ENCODE data around the gene VAV2.

Gene VAV2

DNA sequence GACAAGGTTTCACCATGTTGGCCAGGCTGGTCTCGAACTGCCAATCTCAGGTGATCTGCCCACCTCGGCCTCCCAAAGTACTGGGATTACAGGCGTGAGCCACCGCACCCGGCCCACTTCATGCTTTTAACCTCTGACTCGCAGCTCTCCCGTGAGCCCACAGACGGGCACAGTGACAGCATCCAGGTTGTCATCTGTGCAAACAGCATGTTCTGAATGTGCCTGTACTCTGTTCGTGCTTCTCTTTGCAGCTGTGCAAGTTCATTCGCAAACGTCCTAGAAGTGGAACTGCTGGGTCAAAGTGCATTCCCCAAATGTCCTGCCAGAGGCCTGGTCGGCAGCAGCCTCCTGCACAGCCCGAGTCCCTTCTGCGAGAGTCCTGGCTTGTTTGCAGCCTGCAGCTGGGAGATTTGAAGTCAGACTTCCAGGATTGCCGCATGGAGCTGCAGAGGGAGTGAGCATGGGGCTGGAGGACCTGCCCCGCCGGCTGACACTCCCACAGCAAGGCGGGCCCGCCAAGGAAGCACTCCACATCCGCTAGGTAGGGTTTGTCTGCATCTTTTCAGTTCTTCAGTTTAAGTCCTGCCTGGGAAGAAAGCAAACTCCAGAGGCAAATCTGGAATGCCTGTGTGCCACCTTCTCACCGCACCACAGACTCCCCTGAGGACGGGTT is 36.6 kb upstream of the VAV2 start:
- in situ Hi-C loops (cut with MboI; ENCODE audit: low sequenced_read_pairs) = no loop called here

DNA sequence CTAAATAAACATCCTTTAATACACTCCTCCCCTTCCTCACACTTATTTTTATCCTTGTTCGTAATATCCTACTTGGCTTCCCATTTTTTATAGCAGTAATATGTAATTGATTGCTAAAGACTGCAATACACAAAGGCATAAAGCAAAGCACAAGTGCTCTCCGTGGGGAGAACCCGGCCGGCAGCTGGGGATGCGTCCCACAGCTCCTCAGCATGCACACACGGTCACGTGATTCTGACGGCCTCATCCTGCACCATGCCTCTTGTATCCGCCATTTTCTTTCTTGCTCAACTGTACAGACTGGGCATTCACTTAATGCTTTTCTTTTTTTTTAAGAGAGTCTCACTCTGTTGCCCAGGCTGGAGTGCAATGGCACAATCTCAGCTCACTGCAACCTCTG is 36.0 kb upstream of the VAV2 start:
- in situ Hi-C loops (cut with MboI; ENCODE audit: low sequenced_read_pairs) = no loop called here

- in situ Hi-C loops (cut with MboI; ENCODE audit: low sequenced_read_pairs) = no loop called here
Measured at GRCh38 chr9:134027561-134027960, 35.4 kb upstream of the VAV2 start.

DNA sequence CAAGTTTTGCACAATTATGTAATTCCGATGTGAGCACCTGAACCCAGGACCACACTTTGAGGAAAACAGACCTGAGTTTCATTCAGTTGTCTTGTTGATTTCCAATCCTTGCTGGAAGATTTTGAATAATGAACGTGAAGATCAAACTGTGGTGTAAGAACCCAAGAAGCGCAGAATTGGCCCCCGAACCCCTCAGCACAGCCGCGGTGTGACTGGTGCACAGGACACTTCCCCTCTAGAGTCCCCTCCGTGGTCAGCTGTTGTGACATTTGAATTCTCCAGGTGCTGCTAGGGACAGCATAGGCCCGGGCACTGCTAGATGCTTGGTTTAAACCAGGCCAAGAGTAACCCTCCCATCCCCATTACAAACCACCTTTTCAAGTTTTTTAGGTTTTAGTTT is 34.9 kb upstream of the VAV2 start:
- in situ Hi-C loops (cut with MboI; ENCODE audit: low sequenced_read_pairs) = no loop called here

- in situ Hi-C loops (cut with MboI; ENCODE audit: low sequenced_read_pairs) = no loop called here
Measured at GRCh38 chr9:134026581-134026980, 34.5 kb upstream of the VAV2 start.

- in situ Hi-C loops (cut with MboI; ENCODE audit: low sequenced_read_pairs) = no loop called here
Measured at GRCh38 chr9:134025606-134026541, 33.8 kb upstream of the VAV2 start.

GRCh38 chr9:134024828-134025605 is 32.9 kb upstream of the VAV2 start, which contains the start of gene BRD3OS:
Gene BRD3OS, plus strand, starts transcription at chr9:134025481. Its CDS starts 1,267 bp downstream, at chr9:134026748.
- in situ Hi-C loops (cut with MboI; ENCODE audit: low sequenced_read_pairs) = no loop called here

DNA sequence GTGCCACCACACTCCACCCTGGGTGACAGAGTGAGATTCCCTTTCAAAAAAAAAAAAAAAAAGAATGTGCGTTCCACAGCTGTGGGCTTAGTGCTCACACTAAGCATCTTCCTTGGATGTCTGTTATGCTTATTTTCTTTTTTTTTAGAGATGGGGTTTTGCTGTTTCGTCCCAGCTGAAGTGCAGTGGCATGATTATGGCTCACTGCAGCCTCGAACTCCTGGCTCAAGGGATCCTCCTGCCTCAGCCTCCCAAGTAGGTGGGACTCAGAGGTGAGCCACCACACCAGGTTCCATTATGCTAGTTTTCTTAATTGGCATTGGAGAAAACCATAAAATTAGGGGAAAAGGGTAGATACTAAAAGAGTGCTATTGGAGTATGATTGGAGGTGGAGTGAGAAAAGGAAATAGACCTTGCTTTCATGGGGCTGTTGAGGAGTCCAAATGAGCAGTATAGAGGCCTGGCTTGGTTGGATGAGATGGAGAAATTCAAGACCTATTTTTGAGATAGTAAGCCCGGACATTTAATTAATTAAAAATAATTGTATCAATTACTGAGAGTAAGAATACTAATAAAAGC is 32.2 kb upstream of the VAV2 start:
- in situ Hi-C loops (cut with MboI; ENCODE audit: low sequenced_read_pairs) = no loop called here

- in situ Hi-C loops (cut with MboI; ENCODE audit: low sequenced_read_pairs) = no loop called here
Measured at GRCh38 chr9:134014946-134015345, 22.8 kb upstream of the VAV2 start.

DNA sequence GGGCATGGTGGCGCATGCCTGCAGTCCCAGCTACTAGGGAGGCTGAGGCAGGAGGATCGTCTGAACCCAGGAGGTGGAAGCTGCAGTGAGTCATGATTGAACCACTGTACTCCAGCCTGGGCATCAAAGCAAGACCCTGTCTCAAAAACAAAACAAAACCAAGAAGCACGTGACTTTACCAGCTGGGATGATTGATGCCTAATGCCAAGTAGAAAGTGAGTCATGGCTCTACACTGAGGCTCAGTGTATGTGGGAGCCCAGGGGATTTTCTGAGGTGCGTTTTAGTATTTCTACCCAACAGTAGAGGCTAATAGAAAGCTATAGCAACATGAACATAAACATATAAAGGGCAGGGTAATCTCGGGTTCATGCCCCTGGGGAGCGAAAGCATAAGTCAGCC is 19.3 kb upstream of the VAV2 start:
- in situ Hi-C loops (cut with MboI; ENCODE audit: low sequenced_read_pairs) = no loop called here

GRCh38 chr9:134010310-134011173 is 18.4 kb upstream of the VAV2 start:
- in situ Hi-C loops (cut with MboI; ENCODE audit: low sequenced_read_pairs) = no loop called here

GRCh38 chr9:134007571-134007970 is 15.4 kb upstream of the VAV2 start:
- in situ Hi-C loops (cut with MboI; ENCODE audit: low sequenced_read_pairs) = no loop called here

GRCh38 chr9:134007150-134007549 is 15.0 kb upstream of the VAV2 start:
- in situ Hi-C loops (cut with MboI; ENCODE audit: low sequenced_read_pairs) = no loop called here

GRCh38 chr9:134005381-134005780 is 13.3 kb upstream of the VAV2 start:
- in situ Hi-C loops (cut with MboI; ENCODE audit: low sequenced_read_pairs) = no loop called here

GRCh38 chr9:134004881-134005280 is 12.8 kb upstream of the VAV2 start:
- in situ Hi-C loops (cut with MboI; ENCODE audit: low sequenced_read_pairs) = no loop called here

GRCh38 chr9:134004131-134004873 is 12.2 kb upstream of the VAV2 start:
- in situ Hi-C loops (cut with MboI; ENCODE audit: low sequenced_read_pairs) = no loop called here

- in situ Hi-C loops (cut with MboI; ENCODE audit: low sequenced_read_pairs) = no loop called here
Measured at GRCh38 chr9:134003237-134003636, 11.1 kb upstream of the VAV2 start.

DNA sequence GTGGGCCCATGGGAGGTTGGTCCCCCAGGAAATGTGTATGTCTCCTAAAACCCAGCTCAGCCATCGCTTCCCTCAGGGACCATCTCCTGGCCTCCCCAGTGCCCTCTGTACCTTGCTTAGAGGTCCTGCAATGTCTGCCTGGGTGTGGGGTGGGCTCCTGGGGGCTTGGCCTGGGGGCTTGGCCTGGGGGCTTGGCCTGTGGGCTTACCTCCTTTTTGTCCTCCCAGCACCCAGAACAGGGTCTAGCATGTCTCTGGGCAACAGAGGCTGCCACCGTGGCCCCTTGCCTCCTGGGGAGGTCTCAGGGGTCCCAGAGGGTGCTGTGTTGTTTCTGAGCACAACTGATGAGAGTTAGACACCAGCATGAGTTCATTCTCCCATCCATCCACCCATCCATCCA is 10.7 kb upstream of the VAV2 start:
- in situ Hi-C loops (cut with MboI; ENCODE audit: low sequenced_read_pairs) = no loop called here

DNA sequence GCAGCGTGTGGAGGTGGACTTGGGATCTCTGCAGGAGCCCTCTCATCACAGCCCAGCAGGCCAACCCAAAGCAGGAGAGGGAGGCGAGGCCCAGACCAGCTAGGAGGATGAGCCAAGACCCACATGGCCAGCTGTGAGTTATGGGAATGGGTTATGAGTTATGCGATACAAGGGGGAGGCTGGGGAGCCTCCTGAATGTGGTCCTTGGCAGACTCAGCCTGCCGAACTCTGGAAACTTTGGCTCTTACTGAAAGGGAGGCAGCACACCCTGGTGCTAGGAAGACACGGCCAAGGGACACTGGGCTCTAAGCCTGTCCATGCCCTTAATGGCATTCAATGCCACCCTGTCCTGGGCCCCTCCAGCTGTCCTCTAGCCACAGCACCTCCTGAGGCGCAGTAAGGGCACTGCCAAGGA is 7.7 kb upstream of the VAV2 start:
- in situ Hi-C loops (cut with MboI; ENCODE audit: low sequenced_read_pairs) = loop anchor here (10.0 kb wide), 1 partner anchor 215 kb away; no protein-coding TSS in a partner anchor

Measured in HL-60/S4 treated with retinoic acid at 250 ng/mL for 4 days and 3 days (cell line).